Thyroid gland (tissue), 4 donors: ENCODE results near the gene LSM6.

Experiments
- CTCF ChIP-seq, 6 experiments: fragments of 200-600 bp in 3 of 6; fragments of 450-650 bp in 3 of 6; sonication (generic) in 3 of 6; IDR thresholded peaks; one replicate each; pipeline ENCODE4 v1.5.1; 2016 to 2019; ENCODE audit warnings: antibody characterized with exemption in 6 of 6, mild to moderate bottlenecking in 2 of 6, inconsistent platforms in 1 of 6, moderate library complexity in 1 of 6
- POLR2A ChIP-seq, 2 donors: fragments of 450-650 bp; IDR thresholded peaks; one replicate each; pipeline ENCODE4 v1.6.1; 2017; ENCODE audit warnings: antibody characterized with exemption in 2 of 2, mild to moderate bottlenecking in 2 of 2, moderate library complexity in 1 of 2

GRCh38 chr4:146236216-146236615 is 60.7 kb downstream of the LSM6 start:
- TF ChIP-seq CTCF (IDR thresholded peaks at IDR 0.05) (no peak), POLR2A (IDR thresholded peaks at IDR 0.05) (no peak)
